Cardiac muscle cell (in vitro differentiated cells and primary cell): ENCODE results near the gene RAP1GAP. TPM values are rescaled to one million over a fixed set of nuclear protein-coding genes. Genes with fewer than 3 reads are reported as not detected.

ENCODE experiments used
- DNase-seq, 2 donors: peaks; one replicate each; pipeline versions ENCODE4 v3.0.0 to v3.0.0-alpha.2; 2010 to 2017; ENCODE audit warnings: low read depth in 1 of 2, low spot score in 1 of 2
- H3K27ac ChIP-seq: fragments of 200-600 bp; sonication (generic); 2 replicates; pipeline ENCODE4 v1.5.1; 2016
- H3K27me3 ChIP-seq: fragments of 200-600 bp; sonication (generic); 2 replicates; pipeline ENCODE4 v1.6.0; 2016; ENCODE audit warnings: control low read depth
- H3K36me3 ChIP-seq: fragments of 200-600 bp; sonication (generic); 2 replicates; pipeline ENCODE4 v1.5.1; 2016; ENCODE audit warnings: control low read depth
- H3K4me1 ChIP-seq: fragments of 200-600 bp; sonication (generic); 2 replicates; pipeline ENCODE4 v1.8.1; 2017; ENCODE audit warnings: low read depth, mild to moderate bottlenecking, mixed run types
- H3K4me3 ChIP-seq: fragments of 200-600 bp; sonication (generic); 2 replicates; pipeline ENCODE4 v1.5.1; 2016; ENCODE audit warnings: mild to moderate bottlenecking
- H3K9me3 ChIP-seq: fragments of 200-600 bp; sonication (generic); 2 replicates; pipeline ENCODE4 v1.5.1; 2017; ENCODE audit warnings: low read depth, mild to moderate bottlenecking, control low read depth
- polyA plus RNA-seq: library from polyadenylated mRNA; unstranded; fragments of >200 nt; fragmentation: Nextera tagmentation; extraction: Ambion mirVana; gene quantifications from 2 replicates; pipeline ENCODE4 v1.2.1, GENCODE V29; 2016
- total RNA-seq: library from RNA; depleted of rRNA; stranded (reverse); fragments of >200 nt; gene quantifications from 2 replicates; pipeline ENCODE4 v1.2.3, GENCODE V29; 2016
- TF ChIP-seq, protein P1 (sequence below): IDR thresholded peaks from 2 replicates; pipeline ENCODE4 v1.5.1; 2012; ENCODE audit warnings: low read depth, mild to moderate bottlenecking, low read length

RAP1GAP gene
- total and polyA plus RNA-seq, 2 experiments from 2014 or later, result 5.8 to 7.4 TPM

DNA sequence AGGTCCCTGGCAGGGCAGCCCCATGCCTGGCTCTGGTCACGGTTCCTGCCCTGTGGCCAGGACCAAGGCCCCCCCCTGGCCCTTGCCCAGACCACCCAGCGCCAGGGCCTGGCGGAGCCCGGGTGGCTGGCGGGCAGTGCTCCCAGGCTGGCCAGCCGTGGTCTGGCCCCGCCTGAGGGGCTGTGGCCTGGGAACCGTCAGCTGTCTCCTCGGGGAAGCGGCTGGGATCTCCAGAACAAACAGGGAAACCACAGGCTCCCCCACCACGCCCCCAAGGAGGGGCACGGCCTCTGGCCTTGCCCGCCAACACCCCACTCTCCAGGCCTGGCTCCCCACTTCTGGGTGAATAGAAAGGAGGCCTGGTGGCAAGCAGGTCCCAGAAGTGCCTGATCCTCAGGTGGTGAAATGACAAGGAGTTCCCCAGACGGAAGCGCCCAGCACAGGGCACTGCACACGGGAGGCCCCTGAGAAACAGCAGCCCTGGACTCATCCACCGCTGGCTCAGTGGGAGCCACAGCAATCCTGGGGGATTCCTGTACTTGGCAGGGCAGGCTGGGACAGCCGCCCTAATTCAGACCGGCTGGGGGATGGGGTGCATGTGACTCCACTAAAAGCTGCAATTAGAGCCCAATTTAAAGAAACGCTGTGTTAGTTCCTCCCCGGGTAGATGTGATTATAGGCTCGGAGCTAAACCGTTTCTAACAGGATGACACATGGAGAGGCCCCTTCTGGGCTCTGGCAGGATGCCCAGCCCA lies 78.9 kb downstream of the RAP1GAP start:
- H3K27ac ChIP-seq, result no peak overlapping the region
- no peak overlapping the region for H3K4me3 ChIP-seq
- TF ChIP-seq, protein P1, sequence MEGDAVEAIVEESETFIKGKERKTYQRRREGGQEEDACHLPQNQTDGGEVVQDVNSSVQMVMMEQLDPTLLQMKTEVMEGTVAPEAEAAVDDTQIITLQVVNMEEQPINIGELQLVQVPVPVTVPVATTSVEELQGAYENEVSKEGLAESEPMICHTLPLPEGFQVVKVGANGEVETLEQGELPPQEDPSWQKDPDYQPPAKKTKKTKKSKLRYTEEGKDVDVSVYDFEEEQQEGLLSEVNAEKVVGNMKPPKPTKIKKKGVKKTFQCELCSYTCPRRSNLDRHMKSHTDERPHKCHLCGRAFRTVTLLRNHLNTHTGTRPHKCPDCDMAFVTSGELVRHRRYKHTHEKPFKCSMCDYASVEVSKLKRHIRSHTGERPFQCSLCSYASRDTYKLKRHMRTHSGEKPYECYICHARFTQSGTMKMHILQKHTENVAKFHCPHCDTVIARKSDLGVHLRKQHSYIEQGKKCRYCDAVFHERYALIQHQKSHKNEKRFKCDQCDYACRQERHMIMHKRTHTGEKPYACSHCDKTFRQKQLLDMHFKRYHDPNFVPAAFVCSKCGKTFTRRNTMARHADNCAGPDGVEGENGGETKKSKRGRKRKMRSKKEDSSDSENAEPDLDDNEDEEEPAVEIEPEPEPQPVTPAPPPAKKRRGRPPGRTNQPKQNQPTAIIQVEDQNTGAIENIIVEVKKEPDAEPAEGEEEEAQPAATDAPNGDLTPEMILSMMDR, result no peak
- H3K4me1 ChIP-seq, result no peaks in the 10 kb centered on the region
- peak in 1 of 2 donors; percentile 14 for DNase-seq
- H3K36me3 ChIP-seq, result no peaks in the 10 kb centered on the region
- H3K27me3 ChIP-seq, result no peaks in the 10 kb centered on the region
- H3K9me3 ChIP-seq, result no peaks in the 10 kb centered on the region

DNA sequence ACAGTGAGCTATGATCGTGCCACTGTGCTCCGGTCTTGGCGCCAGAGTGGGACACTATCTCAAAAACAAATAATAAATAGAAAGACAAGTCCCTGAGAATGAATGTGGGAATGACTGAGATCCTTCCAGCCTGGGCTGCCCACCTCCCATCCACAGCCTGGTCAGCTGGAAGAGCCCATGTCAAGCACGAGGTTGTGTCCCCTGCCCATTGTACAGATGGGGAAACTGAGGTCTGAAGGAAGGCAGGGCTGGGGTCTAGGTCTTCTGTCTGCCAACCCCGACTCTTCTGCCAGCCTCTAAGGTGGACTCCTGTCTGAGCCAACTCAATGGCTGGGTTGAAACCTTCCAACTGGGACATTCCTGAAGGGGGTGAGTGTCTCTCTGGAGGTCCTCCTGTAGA lies 79.5 kb downstream of the RAP1GAP start:
- Histone ChIP-seq H3K4me1 (no peaks in the 10 kb centered on the region), H3K4me3 (no peak overlapping the region), H3K36me3 (no peaks in the 10 kb centered on the region), H3K9me3 (no peaks in the 10 kb centered on the region), H3K27ac (no peak overlapping the region), H3K27me3 (no peaks in the 10 kb centered on the region)
- TF ChIP-seq, protein P1, result no peak
- DNase-seq, result no peak

DNA sequence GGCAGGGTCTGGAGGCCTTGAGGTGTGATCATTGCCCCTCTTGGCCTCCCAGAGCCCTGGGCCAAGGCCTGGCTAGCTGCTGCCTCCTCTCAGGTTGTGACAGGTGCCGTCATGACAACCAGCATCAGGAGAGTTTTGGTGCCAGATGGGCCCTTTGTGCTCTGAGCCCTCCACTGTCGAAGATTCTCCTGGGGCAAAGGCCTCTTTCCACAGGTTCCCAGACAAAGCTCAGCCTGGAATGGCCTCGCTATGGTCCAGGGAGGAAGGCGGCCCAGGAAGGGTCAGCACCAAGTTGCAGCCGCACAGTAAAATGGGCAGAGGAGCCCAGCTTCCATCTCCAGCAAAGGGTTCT lies 81.6 kb downstream of the RAP1GAP start:
- Histone ChIP-seq H3K36me3 (no peaks in the 10 kb centered on the region), H3K27me3 (no peaks in the 10 kb centered on the region), H3K4me3 (no peak overlapping the region), H3K27ac (no peak overlapping the region), H3K9me3 (no peaks in the 10 kb centered on the region), H3K4me1 (no peaks in the 10 kb centered on the region)
- TF ChIP-seq, protein P1, result no peak
- no peak for DNase-seq

DNA sequence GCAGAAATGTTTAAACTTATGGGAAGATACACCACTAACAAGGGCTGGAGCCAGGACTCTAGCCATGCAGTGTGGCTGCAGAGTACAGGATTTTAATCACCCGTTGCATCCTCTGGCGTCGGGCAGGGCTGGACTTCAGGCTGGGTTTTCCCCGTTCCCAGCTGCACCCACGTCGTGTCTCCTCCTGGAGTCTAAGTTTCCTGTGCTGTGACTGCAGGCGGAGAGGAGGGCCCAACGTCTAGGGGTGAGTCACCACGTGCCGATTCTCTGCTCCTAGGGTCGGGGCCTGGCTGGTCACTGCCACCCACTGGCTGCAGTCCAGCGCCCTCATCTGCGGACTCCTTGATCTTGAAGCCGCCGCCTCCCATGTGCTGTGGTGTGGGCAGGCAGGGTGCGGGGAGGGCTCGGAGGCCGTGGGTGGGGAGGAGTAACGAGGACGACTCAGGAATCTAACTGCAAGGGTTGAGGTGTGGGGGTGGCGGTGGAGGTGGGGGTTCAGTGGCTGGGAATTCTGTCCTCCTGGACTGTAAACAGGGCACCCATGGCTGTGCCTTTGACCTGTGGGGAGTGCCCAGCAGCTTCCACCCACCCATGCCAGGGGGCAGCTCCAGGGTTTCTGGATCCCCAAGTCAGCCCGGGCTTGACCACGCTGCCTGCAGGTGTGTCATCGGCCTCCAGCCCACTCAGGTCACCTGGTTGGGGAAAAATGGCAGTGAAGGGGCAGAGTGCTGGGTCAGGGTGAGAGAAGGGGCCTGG lies 82.1 kb downstream of the RAP1GAP start:
- peak; percentile 60 to 86 for DNase-seq

DNA sequence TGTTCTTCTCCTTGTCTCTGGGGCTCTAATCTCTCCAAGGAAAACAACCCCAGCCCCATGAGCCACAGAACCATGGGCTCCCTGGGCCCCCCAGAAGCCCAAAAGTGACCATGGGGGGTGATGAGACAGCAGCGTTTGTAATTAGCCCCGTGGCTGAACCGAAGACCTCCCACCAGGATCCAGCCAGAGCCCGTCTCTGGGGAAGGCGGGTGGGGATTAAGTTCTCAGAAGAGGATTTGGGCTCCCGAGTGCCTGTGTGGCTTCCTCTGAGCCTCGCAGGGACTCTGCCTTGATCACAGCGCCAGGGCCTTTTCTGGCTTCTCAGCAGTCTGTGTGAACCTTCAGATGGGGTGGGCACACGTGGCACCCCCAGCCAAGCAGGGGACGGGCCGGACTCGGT lies 82.9 kb downstream of the RAP1GAP start:
- no peak for DNase-seq
- Histone ChIP-seq H3K27ac (no peak overlapping the region), H3K27me3 (no peaks in the 10 kb centered on the region), H3K9me3 (no peaks in the 10 kb centered on the region), H3K4me3 (no peak overlapping the region), H3K36me3 (no peaks in the 10 kb centered on the region), H3K4me1 (no peaks in the 10 kb centered on the region)
- TF ChIP-seq, protein P1, result no peak

More for the DNA sequence above, 82.1 kb downstream of the RAP1GAP start:
- Histone ChIP-seq H3K27ac (no peak overlapping the region), H3K36me3 (no peaks in the 10 kb centered on the region), H3K4me1 (no peaks in the 10 kb centered on the region), H3K9me3 (no peaks in the 10 kb centered on the region), H3K27me3 (no peaks in the 10 kb centered on the region), H3K4me3 (no peak overlapping the region)
- TF ChIP-seq, protein P1, result no peak
